Transverse colon (tissue), 3 donors: ENCODE measurements around the gene PRAF2.

ENCODE experiments used
- CTCF ChIP-seq, 5 experiments: fragments of 200-600 bp in 3 of 5; fragments of 450-650 bp in 2 of 5; sonication (generic) in 3 of 5; IDR thresholded peaks; 1 replicate in 2 of 5; 2 replicates in 3 of 5; pipeline ENCODE4 v1.5.1; 2016 to 2017; ENCODE audit warnings: antibody characterized with exemption in 5 of 5, inconsistent platforms in 3 of 5, mild to moderate bottlenecking in 2 of 5, moderate library complexity in 1 of 5
- POLR2A ChIP-seq: fragments of 450-650 bp; IDR thresholded peaks from one replicate; pipeline ENCODE4 v1.6.1; 2016; ENCODE audit warnings: antibody characterized with exemption, mild to moderate bottlenecking, moderate library complexity

DNA sequence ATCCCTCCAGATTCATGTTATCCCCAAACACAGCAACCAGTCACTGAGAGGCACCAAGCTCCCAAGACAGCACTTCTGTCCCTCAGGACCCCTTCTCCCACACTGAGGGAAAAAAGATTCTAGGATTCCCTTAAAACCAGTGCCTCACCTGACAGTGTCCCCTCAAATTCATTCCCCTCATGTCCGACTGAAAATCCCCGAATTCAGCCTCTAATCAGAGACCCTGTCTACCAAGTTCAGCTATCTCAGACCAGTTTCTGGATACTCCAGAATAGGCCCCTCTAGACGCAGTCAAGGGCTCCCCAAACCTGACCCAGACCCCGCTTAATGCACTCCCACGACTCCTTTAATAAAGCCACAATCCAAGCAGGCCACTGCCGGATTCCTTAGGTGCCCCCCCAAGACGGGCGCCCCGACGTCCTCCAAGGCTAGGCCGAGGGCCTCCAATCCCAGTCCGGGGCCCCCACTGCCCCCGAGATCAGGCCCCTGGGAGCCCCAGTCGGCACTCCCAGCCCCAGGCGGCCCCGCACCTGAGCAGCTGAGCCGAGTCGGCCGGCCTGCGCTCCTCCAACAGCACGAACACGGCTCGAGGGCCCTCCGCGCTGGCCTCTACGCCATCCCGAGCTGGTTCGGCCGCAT, 31.1 kb downstream of the PRAF2 start:
- TF ChIP-seq CTCF (IDR thresholded peaks at IDR 0.05), result no peak
- TF ChIP-seq POLR2A, result no peak
